ENCODE measurements around the gene DIAPH3. TPM values are rescaled to one million over a fixed set of nuclear protein-coding genes. Genes with fewer than 3 reads are reported as not detected.

DIAPH3 gene
- total and polyA plus RNA-seq, 7 donors, result 0.16 to 3.8 (median 1.1) TPM; not detected in 1

DNA sequence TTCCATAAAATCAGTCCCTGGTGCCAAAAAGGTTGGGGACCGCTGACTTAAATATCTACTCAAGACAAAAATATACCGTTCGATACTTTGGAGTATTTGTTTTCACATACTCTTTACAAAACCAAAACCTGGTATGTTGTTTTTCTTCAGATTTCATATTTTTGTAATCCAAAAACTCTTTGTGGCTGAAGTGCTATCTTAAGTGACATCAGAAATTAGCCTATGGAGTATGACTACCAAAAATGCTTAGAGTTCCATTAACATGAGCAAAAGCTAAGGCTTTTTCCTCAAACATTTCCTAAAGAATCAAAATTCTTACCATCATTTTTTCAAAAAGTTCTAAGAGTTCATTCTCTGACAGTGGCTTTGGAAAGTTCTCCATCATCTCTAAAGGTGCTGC is 52.0 kb downstream of the DIAPH3 start:
- peaks cover 0 to 5% (median 2%) of the 10 kb centered on the region in 4 donors for H3K9me3 ChIP-seq
- no peak for DNase-seq
- no peaks in the 10 kb centered on the region for H3K27me3 ChIP-seq
- WGBS, 2 donors, result 96% methylated on average over 3 of the region's 3 CpGs
- intact Hi-C loops (cut with DNase I), result no loop called here
- TF ChIP-seq EP300 (IDR thresholded peaks at IDR 0.05) (no peak), POLR2A (IDR thresholded peaks at IDR 0.05) (no peak), POLR2AphosphoS5 (IDR thresholded peaks at IDR 0.05) (no peak)
- TF ChIP-seq, protein P1, sequence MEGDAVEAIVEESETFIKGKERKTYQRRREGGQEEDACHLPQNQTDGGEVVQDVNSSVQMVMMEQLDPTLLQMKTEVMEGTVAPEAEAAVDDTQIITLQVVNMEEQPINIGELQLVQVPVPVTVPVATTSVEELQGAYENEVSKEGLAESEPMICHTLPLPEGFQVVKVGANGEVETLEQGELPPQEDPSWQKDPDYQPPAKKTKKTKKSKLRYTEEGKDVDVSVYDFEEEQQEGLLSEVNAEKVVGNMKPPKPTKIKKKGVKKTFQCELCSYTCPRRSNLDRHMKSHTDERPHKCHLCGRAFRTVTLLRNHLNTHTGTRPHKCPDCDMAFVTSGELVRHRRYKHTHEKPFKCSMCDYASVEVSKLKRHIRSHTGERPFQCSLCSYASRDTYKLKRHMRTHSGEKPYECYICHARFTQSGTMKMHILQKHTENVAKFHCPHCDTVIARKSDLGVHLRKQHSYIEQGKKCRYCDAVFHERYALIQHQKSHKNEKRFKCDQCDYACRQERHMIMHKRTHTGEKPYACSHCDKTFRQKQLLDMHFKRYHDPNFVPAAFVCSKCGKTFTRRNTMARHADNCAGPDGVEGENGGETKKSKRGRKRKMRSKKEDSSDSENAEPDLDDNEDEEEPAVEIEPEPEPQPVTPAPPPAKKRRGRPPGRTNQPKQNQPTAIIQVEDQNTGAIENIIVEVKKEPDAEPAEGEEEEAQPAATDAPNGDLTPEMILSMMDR (IDR thresholded peaks at IDR 0.05), result no peak
- H3K4me1 ChIP-seq, result no peaks in the 10 kb centered on the region
- H3K27ac ChIP-seq, result no peak overlapping the region
- H3K36me3 ChIP-seq, result no peaks in the 10 kb centered on the region
- no peak overlapping the region for H3K4me3 ChIP-seq

DNA sequence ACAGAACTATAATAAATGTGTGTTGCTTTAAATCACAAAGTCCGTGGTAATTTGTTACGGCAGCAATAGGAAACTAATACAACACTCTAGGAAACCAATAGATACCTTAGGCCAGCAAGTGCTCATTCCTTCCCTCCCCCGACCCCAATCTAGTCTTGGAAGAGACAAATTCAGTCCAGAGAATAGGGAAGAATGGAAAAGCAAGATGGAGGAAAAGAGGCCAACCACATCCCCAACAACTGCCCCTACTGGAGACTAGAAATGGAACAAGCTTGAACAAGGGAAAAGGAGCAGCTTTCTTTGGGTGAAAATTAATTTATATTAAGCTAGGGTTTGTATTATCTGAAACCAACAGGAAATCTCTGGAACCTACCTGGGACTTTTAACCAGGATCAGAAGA is 54.4 kb downstream of the DIAPH3 start:
- no peak for TF ChIP-seq POLR2A (IDR thresholded peaks at IDR 0.05)
- TF ChIP-seq POLR2AphosphoS5 (IDR thresholded peaks at IDR 0.05), result no peak
- TF ChIP-seq, protein P1 (IDR thresholded peaks at IDR 0.05), result no peak
- TF ChIP-seq EP300 (IDR thresholded peaks at IDR 0.05), result no peak
- Histone ChIP-seq H3K27me3 (no peaks in the 10 kb centered on the region), H3K27ac (no peak overlapping the region), H3K9me3 (peaks cover 0 to 4% (median 0%) of the 10 kb centered on the region in 4 donors), H3K36me3 (no peaks in the 10 kb centered on the region), H3K4me3 (no peak overlapping the region), H3K4me1 (no peaks in the 10 kb centered on the region)
- DNase-seq, result no peak
- WGBS, 2 donors, result 96% methylated on average over 3 of the region's 3 CpGs
- intact Hi-C loops (cut with DNase I), result no loop called here

DNA sequence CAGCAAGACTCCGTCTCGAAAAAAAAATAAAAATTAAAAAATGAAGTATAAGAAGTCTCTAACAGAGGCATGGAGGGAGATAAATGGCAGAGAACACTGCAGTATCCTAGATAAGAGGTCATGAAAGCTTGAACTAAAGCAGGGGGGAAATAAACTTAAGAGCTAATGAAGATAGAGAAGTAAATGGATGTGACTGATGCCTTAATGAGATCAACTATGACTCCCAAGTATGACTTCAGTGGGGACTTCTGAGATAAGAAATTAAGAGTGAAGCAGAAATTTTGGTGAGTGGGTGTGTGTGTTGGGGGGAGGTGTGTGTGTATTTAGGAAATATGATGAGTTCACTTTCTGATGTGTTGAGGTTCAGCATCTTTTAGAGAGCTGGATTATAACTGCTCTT is 55.1 kb downstream of the DIAPH3 start:
- no peaks in the 10 kb centered on the region for H3K4me1 ChIP-seq
- no peaks in the 10 kb centered on the region for H3K36me3 ChIP-seq
- DNase-seq, result no peak
- WGBS, 2 donors, result 97 to 99% methylated on average over 2 of the region's 2 CpGs
- intact Hi-C loops (cut with DNase I), result no loop called here
- H3K27ac ChIP-seq, result no peak overlapping the region
- H3K27me3 ChIP-seq, result no peaks in the 10 kb centered on the region
- TF ChIP-seq EP300 (IDR thresholded peaks at IDR 0.05) (no peak), POLR2AphosphoS5 (IDR thresholded peaks at IDR 0.05) (no peak), POLR2A (IDR thresholded peaks at IDR 0.05) (no peak)
- TF ChIP-seq, protein P1 (IDR thresholded peaks at IDR 0.05), result no peak
- no peak overlapping the region for H3K4me3 ChIP-seq
- no peaks in the 10 kb centered on the region for H3K9me3 ChIP-seq

DNA sequence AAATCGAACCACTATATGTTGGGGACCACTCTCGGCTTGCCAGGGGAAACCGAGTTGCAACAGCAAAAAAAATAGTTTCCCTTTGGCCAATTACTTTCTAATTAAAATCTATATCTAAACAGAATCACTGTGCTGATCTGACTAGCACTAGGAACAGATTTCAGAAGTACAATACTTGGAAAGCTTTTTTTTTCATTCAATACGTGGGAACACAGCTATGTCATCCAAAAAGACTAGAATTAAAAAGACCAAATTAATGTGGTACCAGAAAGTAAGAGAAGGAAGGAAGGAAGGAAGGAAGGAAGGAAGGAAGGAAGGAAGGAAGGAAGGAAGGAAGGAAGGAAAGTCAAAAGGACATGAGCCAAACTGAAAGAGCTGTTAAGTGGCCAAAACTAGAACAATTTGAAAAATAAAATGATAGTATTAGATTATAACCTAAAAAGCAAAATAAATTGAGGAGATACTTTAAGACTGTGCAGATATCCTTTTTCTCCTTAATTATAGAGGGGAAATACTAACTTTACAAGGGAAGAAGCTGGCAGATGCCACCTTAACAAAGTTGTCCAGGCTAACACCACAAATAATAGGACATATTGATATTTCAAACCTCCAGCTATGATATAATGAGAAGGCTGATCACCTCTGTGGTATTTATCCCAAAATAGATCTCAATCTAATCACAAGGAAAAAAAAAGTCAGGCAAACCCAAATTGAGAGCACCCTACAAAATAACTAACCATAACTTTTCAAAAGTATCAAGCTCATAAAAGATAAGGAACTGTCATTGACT is 63.9 kb downstream of the DIAPH3 start:
- intact Hi-C loops (cut with DNase I), result no loop called here
- Histone ChIP-seq H3K4me3 (no peak overlapping the region), H3K36me3 (no peaks in the 10 kb centered on the region), H3K27ac (no peak overlapping the region), H3K27me3 (no peaks in the 10 kb centered on the region), H3K4me1 (no peaks in the 10 kb centered on the region), H3K9me3 (no peaks in the 10 kb centered on the region)
- TF ChIP-seq POLR2A (IDR thresholded peaks at IDR 0.05) (no peak), EP300 (IDR thresholded peaks at IDR 0.05) (no peak), POLR2AphosphoS5 (IDR thresholded peaks at IDR 0.05) (no peak)
- TF ChIP-seq, protein P1 (IDR thresholded peaks at IDR 0.05), result no peak
- 95 to 96% methylated on average over 4 of the region's 4 CpGs for WGBS, 2 donors
- no peak for DNase-seq

Measured in sigmoid colon (tissue), 7 donors.